ENCODE data around the gene NFIA. TPM values are rescaled to one million over a fixed set of nuclear protein-coding genes. Genes with fewer than 3 reads are reported as not detected.

Gene NFIA
- polyA plus RNA-seq, 3 donors, result 1.4 to 5.3 (median 2.4) TPM

- no peaks in the 10 kb centered on the region for H3K36me3 ChIP-seq (replicated peaks in 1 of 2; ENCODE audit: control insufficient read depth in 1 of 2, insufficient read depth in 2 of 2, low read length in 2 of 2)
- WGBS (ENCODE audit: insufficient coverage), result 100% methylated on average over 1 of the region's 2 CpGs
- no peak overlapping the region for H2AFZ ChIP-seq (ENCODE audit: insufficient read depth, low read depth, low read length, poor library complexity, severe bottlenecking)
- intact Hi-C loops (cut with micrococcal nuclease), result no loop called here
- no peak for DNase-seq
- H3K4me2 ChIP-seq (replicated peaks; ENCODE audit: extremely low read depth, low read length, poor library complexity, severe bottlenecking), result no peak overlapping the region
- TF ChIP-seq, protein P1, sequence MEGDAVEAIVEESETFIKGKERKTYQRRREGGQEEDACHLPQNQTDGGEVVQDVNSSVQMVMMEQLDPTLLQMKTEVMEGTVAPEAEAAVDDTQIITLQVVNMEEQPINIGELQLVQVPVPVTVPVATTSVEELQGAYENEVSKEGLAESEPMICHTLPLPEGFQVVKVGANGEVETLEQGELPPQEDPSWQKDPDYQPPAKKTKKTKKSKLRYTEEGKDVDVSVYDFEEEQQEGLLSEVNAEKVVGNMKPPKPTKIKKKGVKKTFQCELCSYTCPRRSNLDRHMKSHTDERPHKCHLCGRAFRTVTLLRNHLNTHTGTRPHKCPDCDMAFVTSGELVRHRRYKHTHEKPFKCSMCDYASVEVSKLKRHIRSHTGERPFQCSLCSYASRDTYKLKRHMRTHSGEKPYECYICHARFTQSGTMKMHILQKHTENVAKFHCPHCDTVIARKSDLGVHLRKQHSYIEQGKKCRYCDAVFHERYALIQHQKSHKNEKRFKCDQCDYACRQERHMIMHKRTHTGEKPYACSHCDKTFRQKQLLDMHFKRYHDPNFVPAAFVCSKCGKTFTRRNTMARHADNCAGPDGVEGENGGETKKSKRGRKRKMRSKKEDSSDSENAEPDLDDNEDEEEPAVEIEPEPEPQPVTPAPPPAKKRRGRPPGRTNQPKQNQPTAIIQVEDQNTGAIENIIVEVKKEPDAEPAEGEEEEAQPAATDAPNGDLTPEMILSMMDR (IDR thresholded peaks at IDR 0.05), result no peak
- H4K20me1 ChIP-seq (ENCODE audit: insufficient read depth, low read length), result no peaks in the 10 kb centered on the region
- Mint-ChIP-seq H3K4me1 (peaks cover 2% of the 10 kb centered on the region), H3K4me3 (no peak overlapping the region), H3K9me3 (no peaks in the 10 kb centered on the region), H3K27me3 (ENCODE audit: low read depth in 3 of 3) (peaks cover 0 to 1% (median under 1%) of the 10 kb centered on the region in 3 donors), H3K36me3 (peaks cover 3 to 7% of the 10 kb centered on the region in 2 donors), H3K27ac (no peak overlapping the region)
- no peak overlapping the region for H3K27ac ChIP-seq (ENCODE audit: low read depth in 1 of 2, low read length in 2 of 2)
- H3K79me2 ChIP-seq (ENCODE audit: insufficient read depth, low read length), result no peaks in the 10 kb centered on the region
- no peak overlapping the region for H3K9ac ChIP-seq (ENCODE audit: insufficient read depth, low read length, poor library complexity, severe bottlenecking)
- H3K4me3 ChIP-seq (replicated peaks in 1 of 3; ENCODE audit: low read depth in 2 of 3, low read length in 3 of 3), result no peak overlapping the region
- no peaks in the 10 kb centered on the region for H3K27me3 ChIP-seq (ENCODE audit: control insufficient read depth in 2 of 2, insufficient read depth in 2 of 2, low read length in 2 of 2)
- H3K4me1 ChIP-seq (ENCODE audit: control insufficient read depth in 1 of 2, insufficient read depth in 2 of 2, low read length in 2 of 2), result no peaks in the 10 kb centered on the region
- no peaks in the 10 kb centered on the region for H3K9me3 ChIP-seq (replicated peaks in 1 of 2; ENCODE audit: control insufficient read depth in 1 of 2, insufficient read depth in 1 of 2, low read length in 2 of 2)
These were observed 238.2 kb downstream of the NFIA start for GRCh38 chr1:61320575-61320974.

GRCh38 chr1:61322008-61322744, 239.8 kb downstream of the NFIA start:
- intact Hi-C loops (cut with micrococcal nuclease), result no loop called here
- H3K79me2 ChIP-seq (ENCODE audit: insufficient read depth, low read length), result no peaks in the 10 kb centered on the region
- Mint-ChIP-seq H3K4me3 (no peak overlapping the region), H3K36me3 (peaks cover 3 to 7% of the 10 kb centered on the region in 2 donors), H3K4me1 (no peaks in the 10 kb centered on the region), H3K27me3 (ENCODE audit: low read depth in 3 of 3) (peaks cover 0 to 2% (median 1%) of the 10 kb centered on the region in 3 donors), H3K27ac (peak overlapping the region in 1 of 7 donors; percentile 6), H3K9me3 (no peaks in the 10 kb centered on the region)
- no peaks in the 10 kb centered on the region for H3K36me3 ChIP-seq (replicated peaks in 1 of 2; ENCODE audit: control insufficient read depth in 1 of 2, insufficient read depth in 2 of 2, low read length in 2 of 2)
- no peaks in the 10 kb centered on the region for H3K4me1 ChIP-seq (ENCODE audit: control insufficient read depth in 1 of 2, insufficient read depth in 2 of 2, low read length in 2 of 2)
- no peak overlapping the region for H2AFZ ChIP-seq (ENCODE audit: insufficient read depth, low read depth, low read length, poor library complexity, severe bottlenecking)
- TF ChIP-seq, protein P1 (IDR thresholded peaks at IDR 0.05), result no peak
- H3K4me2 ChIP-seq (replicated peaks; ENCODE audit: extremely low read depth, low read length, poor library complexity, severe bottlenecking), result no peak overlapping the region
- H4K20me1 ChIP-seq (ENCODE audit: insufficient read depth, low read length), result no peaks in the 10 kb centered on the region
- H3K27ac ChIP-seq (ENCODE audit: low read depth in 1 of 2, low read length in 2 of 2), result no peak overlapping the region
- 95% methylated on average over 4 of the region's 7 CpGs for WGBS (ENCODE audit: insufficient coverage)
- no peak overlapping the region for H3K4me3 ChIP-seq (replicated peaks in 1 of 3; ENCODE audit: low read depth in 2 of 3, low read length in 3 of 3)
- H3K9ac ChIP-seq (ENCODE audit: insufficient read depth, low read length, poor library complexity, severe bottlenecking), result no peak overlapping the region
- no peak for DNase-seq
- H3K9me3 ChIP-seq (replicated peaks in 1 of 2; ENCODE audit: control insufficient read depth in 1 of 2, insufficient read depth in 1 of 2, low read length in 2 of 2), result no peaks in the 10 kb centered on the region
- H3K27me3 ChIP-seq (ENCODE audit: control insufficient read depth in 2 of 2, insufficient read depth in 2 of 2, low read length in 2 of 2), result no peaks in the 10 kb centered on the region
